Lower leg skin (tissue), 3 donors: Measurements from ENCODE around the gene SPAG5.

ENCODE experiments used
- CTCF ChIP-seq, 3 donors: fragments of 450-650 bp; IDR thresholded peaks; one replicate each; pipeline ENCODE4 v1.5.1; 2016; ENCODE audit warnings: antibody characterized with exemption in 3 of 3, mild to moderate bottlenecking in 3 of 3, moderate library complexity in 2 of 3
- POLR2A ChIP-seq, 2 donors: fragments of 450-650 bp; IDR thresholded peaks; one replicate each; pipeline ENCODE4 v1.6.1; 2016 to 2017; ENCODE audit warnings: antibody characterized with exemption in 2 of 2, mild to moderate bottlenecking in 1 of 2, moderate library complexity in 1 of 2

GRCh38 chr17:28544402-28545140, 54.3 kb downstream of the SPAG5 start:
- no peak for TF ChIP-seq CTCF (IDR thresholded peaks at IDR 0.05)
- TF ChIP-seq POLR2A (IDR thresholded peaks at IDR 0.05) = no peak
